Measurements from ENCODE around the gene TEX53.

- TF ChIP-seq CTCF (conservative IDR thresholded peaks at IDR 0.05; ENCODE audit: low read length), result peak; percentile 32; the same call in 1 of the 2 replicates
- TF ChIP-seq EZH2phosphoT487 (IDR thresholded peaks at IDR 0.05; ENCODE audit: borderline replicate concordance), result no peak
These were observed 43.2 kb downstream of the TEX53 start for GRCh38 chr9:114614373-114614772.
